GM19455 (cell line): ENCODE measurements around the gene ETNK1.

Source experiments
- ATAC-seq: cut with Tn5 transposase; IDR thresholded peaks from one replicate; pipeline ENCODE4 v1.9.1; 2021; ENCODE audit not compliant: unreplicated experiment

Gene ETNK1

DNA sequence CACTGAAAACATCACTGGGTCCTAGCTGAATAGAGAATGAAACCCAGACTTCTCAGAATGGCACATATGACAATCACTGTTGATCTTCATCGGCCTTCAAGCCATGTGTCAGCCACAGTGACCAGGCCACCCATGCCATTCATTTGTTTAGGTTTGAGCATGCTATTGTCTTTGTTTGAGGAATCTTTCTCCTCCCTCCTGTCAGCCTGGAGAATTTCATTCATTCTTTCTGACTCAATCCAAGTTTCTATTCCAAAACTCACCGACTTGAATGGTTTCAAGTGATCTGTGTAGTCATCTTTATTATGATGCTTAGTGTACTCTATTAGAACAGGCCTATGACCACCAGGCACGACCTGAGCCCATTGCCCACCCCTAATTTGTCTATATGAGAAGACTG, 106.3 kb downstream of the ETNK1 start:
- ATAC-seq, result no peak

DNA sequence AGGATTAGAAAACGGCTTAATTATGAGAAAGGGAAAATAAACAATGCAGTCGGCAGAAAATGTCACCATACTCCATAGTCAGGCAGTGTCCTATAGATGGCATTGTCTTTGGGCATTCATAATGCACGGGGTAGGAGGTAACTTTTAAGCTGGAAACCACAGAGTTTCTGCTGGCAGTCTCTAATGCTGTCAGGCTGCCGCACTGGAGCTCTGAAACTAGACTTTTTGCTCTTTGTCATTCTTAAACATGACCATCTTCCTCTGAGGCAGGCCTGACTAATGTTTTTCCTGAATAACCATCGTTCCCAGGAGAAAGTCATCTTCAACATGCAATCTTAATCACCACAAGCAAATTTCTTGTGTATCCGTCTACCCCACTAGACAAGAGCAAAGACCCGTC, 108.8 kb downstream of the ETNK1 start:
- no peak for ATAC-seq

DNA sequence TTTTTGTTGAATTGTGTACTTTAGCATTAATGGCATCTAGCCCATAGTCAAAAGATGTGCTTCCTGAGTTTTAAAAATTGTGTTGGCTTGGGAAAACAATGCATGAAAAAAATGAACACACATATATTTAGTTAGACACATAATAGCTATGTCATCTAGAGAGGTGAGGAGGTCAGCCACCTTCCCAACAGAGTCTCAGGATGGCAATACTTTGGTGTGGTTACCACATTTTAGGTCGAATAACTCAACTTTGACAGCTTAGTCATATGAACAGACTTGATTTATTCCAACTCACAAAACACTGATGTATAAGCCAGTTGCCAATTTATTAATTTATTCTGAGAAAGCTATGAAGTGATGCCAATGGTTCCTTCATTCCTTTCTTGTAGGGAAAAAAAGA, 114.0 kb downstream of the ETNK1 start:
- no peak for ATAC-seq
